HepG2 (cell line): ENCODE results near the gene LTB4R2. TPM values are rescaled to one million over a fixed set of nuclear protein-coding genes. Genes with fewer than 3 reads are reported as not detected.
A peak's percentile ranks its signal among the peaks of the same experiment; 100 is the strongest.

Experiments
- AHR ChIP-seq: IDR thresholded peaks from 2 replicates; pipeline ENCODE4 v1.6.1; 2018; ENCODE audit warnings: missing genetic modification reagents, missing compliant biosample characterization
- ARID2 ChIP-seq: sonication (generic); formaldehyde crosslinking; IDR thresholded peaks from 2 replicates; pipeline ENCODE4 v1.8.1; 2022; ENCODE audit warnings: mild to moderate bottlenecking, missing genetic modification reagents, borderline replicate concordance
- ARID5B ChIP-seq: IDR thresholded peaks from 2 replicates; pipeline ENCODE4 v1.4.0; 2020; ENCODE audit warnings: mild to moderate bottlenecking, missing genetic modification reagents
- FOSL1 ChIP-seq: sonication (generic); formaldehyde crosslinking; IDR thresholded peaks from 2 replicates; pipeline ENCODE4 v1.9.0; 2021; ENCODE audit warnings: missing genetic modification reagents, borderline replicate concordance
- FOXO1 ChIP-seq: sonication (generic); formaldehyde crosslinking; IDR thresholded peaks from 2 replicates; pipeline ENCODE4 v1.4.0; 2020; ENCODE audit warnings: missing genetic modification reagents
- HMGA1 ChIP-seq: sonication (generic); formaldehyde crosslinking; conservative IDR thresholded peaks from 2 replicates; pipeline ENCODE4 v1.4.0; 2020; ENCODE audit warnings: missing genetic modification reagents
- KDM2A ChIP-seq: sonication (generic); formaldehyde crosslinking; IDR thresholded peaks from 2 replicates; pipeline ENCODE4 v1.4.0; 2020; ENCODE audit warnings: low read depth, missing genetic modification reagents, borderline replicate concordance
- KLF6 ChIP-seq: IDR thresholded peaks from 2 replicates; pipeline ENCODE4 v1.8.0; 2016; ENCODE audit warnings: missing biosample characterization, missing genetic modification reagents
- KLF9 ChIP-seq: IDR thresholded peaks from 2 replicates; pipeline ENCODE4 v1.6.1; 2016; ENCODE audit warnings: low read depth
- MED8 ChIP-seq: sonication (generic); formaldehyde crosslinking; IDR thresholded peaks from 2 replicates; pipeline ENCODE4 v1.8.1; 2023; ENCODE audit warnings: mild to moderate bottlenecking, missing genetic modification reagents; ENCODE audit not compliant: insufficient replicate concordance
- NFKB2 ChIP-seq: sonication (generic); formaldehyde crosslinking; IDR thresholded peaks from 2 replicates; pipeline ENCODE4 v1.4.0; 2020; ENCODE audit warnings: missing genetic modification reagents, borderline replicate concordance
- NR2F6 ChIP-seq, 2 experiments: IDR thresholded peaks; 2 replicates each; pipeline ENCODE4 v1.6.1; 2016; ENCODE audit warnings: antibody characterized with exemption in 1 of 2, mild to moderate bottlenecking in 1 of 2
- RCOR2 ChIP-seq: IDR thresholded peaks from 2 replicates; pipeline ENCODE4 v1.6.1; 2016; ENCODE audit warnings: missing biosample characterization, missing genetic modification reagents
- RFX3 ChIP-seq: IDR thresholded peaks from 2 replicates; pipeline ENCODE4 v1.6.1; 2016; ENCODE audit warnings: missing biosample characterization, missing genetic modification reagents
- SRF ChIP-seq: IDR thresholded peaks from 2 replicates; pipeline ENCODE4 v1.6.1; 2011; ENCODE audit warnings: mild to moderate bottlenecking, low read depth, low read length, moderate library complexity
- SUZ12 ChIP-seq: fragments of 150-350 bp; IDR thresholded peaks from 2 replicates; pipeline ENCODE4 v1.6.1; 2014; ENCODE audit warnings: low read depth, low read length
- TGIF2 ChIP-seq: IDR thresholded peaks from 2 replicates; pipeline ENCODE4 v1.6.1; 2016; ENCODE audit warnings: control low read depth, missing compliant biosample characterization
- XRCC5 ChIP-seq: fragments of 200-400 bp; formaldehyde crosslinking; optimal IDR thresholded peaks from 2 replicates; pipeline ENCODE3; 2017; ENCODE audit warnings: mild to moderate bottlenecking, low read length
- ZNF282 ChIP-seq: fragments of 450-650 bp; IDR thresholded peaks from 2 replicates; pipeline ENCODE4 v1.6.1; 2018; ENCODE audit not compliant: partially characterized antibody
- ZNF552 ChIP-seq: sonication (generic); formaldehyde crosslinking; IDR thresholded peaks from 2 replicates; pipeline ENCODE4 v1.9.0; 2022; ENCODE audit warnings: missing genetic modification reagents, mild to moderate bottlenecking, borderline replicate concordance
- ZNF567 ChIP-seq: sonication (generic); formaldehyde crosslinking; IDR thresholded peaks from 2 replicates; pipeline ENCODE4 v1.8.1; 2023; ENCODE audit warnings: mild to moderate bottlenecking, missing genetic modification reagents, borderline replicate concordance
- ZSCAN22 ChIP-seq: sonication (generic); formaldehyde crosslinking; IDR thresholded peaks from 2 replicates; pipeline ENCODE4 v1.4.0; 2020; ENCODE audit warnings: mild to moderate bottlenecking, missing genetic modification reagents
- ZSCAN30 ChIP-seq: sonication (generic); formaldehyde crosslinking; IDR thresholded peaks from 2 replicates; pipeline ENCODE4 v1.5.0; 2020; ENCODE audit warnings: mild to moderate bottlenecking, missing genetic modification reagents
- polyA plus RNA-seq, 8 experiments: library from polyadenylated mRNA; depleted of rRNA in 3 of 8; stranded (reverse) in 7 of 8; unstranded in 1 of 8; fragments of >200 nt; fragmentation: Illumina TruSeq in 4 of 8; extraction: Trizol in 4 of 8; gene quantifications; 2 replicates each; pipeline versions ENCODE4 v1.2.1 to v1.2.3, GENCODE V29; 2011 to 2016; ENCODE audit warnings: low read depth in 4 of 8, missing spikeins in 1 of 8, mixed read lengths in 1 of 8; ENCODE audit not compliant: insufficient read depth in 1 of 8
- total RNA-seq, 5 experiments: library from RNA; depleted of rRNA; stranded (reverse); fragments of >200 nt; fragmentation: Illumina TruSeq; extraction: Trizol; gene quantifications; 2 replicates each; pipeline ENCODE4 v1.2.3, GENCODE V29; 2016; ENCODE audit warnings: low read depth in 1 of 5
- TF ChIP-seq, protein P1 (sequence below): sonication (generic); formaldehyde crosslinking; IDR thresholded peaks from 2 replicates; pipeline ENCODE4 v1.5.1; 2020; ENCODE audit warnings: missing genetic modification reagents, mild to moderate bottlenecking, borderline replicate concordance
- TF ChIP-seq, protein P2 (sequence below): IDR thresholded peaks from 2 replicates; pipeline ENCODE4 v1.6.1; 2016; ENCODE audit warnings: missing compliant biosample characterization, missing genetic modification reagents, borderline replicate concordance
- TF ChIP-seq, protein P3 (sequence below): sonication (generic); formaldehyde crosslinking; IDR thresholded peaks from 2 replicates; pipeline ENCODE4 v1.5.0; 2020; ENCODE audit warnings: missing genetic modification reagents

Gene LTB4R2
- total and polyA plus RNA-seq, 2 of the 13 experiments (the other 11 are each of a cell fraction or from before 2014, with no cell fraction given): 3.9 to 6.9 TPM

DNA sequence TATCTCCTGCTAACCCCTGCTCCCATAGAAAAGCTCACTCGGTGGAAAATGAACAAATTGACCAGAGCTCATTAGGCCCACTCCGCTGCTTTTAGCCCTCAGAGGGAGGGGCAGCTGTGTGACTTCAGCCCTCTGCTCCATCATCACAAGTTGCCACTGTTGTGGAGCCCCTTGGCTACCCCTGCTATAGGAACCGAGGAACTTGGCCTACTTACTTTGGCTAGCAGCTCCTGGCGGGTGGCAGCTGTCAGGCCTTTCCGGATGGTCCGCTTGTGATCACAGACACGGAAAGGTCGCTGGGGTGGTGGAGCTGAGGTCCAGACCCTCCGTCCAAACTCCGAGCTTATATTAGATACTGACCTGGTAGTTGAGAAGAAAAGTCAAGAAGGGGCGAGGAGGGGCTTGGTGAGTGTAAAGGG is 2.8 kb upstream of the LTB4R2 start (continued):
- TF ChIP-seq ZNF552 (CRISPR knock-in tag) (no peak), FOSL1 (CRISPR knock-in tag) (no peak), KLF9 (CRISPR knock-in tag) (no peak), RFX3 (CRISPR knock-in tag) (no peak), FOXO1 (CRISPR knock-in tag) (no peak), SUZ12 (0 out of 2 replicates have a peak, but pooled peaks have one; percentile 20), TGIF2 (0 out of 2 replicates have a peak, but pooled peaks have one; percentile 23), ZSCAN22 (CRISPR knock-in tag) (no peak), NR2F6 (IDR thresholded peaks at IDR 0.05) (no peak), NR2F6 (CRISPR knock-in tag; IDR thresholded peaks at IDR 0.05) (no peak), KLF6 (no peak), SRF (no peak), HMGA1 (CRISPR knock-in tag) (no peak), ARID2 (CRISPR knock-in tag) (no peak), KDM2A (CRISPR knock-in tag) (no peak), ZSCAN30 (no peak), NFKB2 (CRISPR knock-in tag) (no peak; the same call in 1 of the 2 replicates), ARID5B (CRISPR knock-in tag) (no peak), ZNF282 (no peak), AHR (CRISPR knock-in tag) (no peak), XRCC5 (no peak), RCOR2 (CRISPR knock-in tag) (no peak), ZNF567 (no peak; the same call in 1 of the 2 replicates), MED8 (no peak)
- TF ChIP-seq, protein P1, sequence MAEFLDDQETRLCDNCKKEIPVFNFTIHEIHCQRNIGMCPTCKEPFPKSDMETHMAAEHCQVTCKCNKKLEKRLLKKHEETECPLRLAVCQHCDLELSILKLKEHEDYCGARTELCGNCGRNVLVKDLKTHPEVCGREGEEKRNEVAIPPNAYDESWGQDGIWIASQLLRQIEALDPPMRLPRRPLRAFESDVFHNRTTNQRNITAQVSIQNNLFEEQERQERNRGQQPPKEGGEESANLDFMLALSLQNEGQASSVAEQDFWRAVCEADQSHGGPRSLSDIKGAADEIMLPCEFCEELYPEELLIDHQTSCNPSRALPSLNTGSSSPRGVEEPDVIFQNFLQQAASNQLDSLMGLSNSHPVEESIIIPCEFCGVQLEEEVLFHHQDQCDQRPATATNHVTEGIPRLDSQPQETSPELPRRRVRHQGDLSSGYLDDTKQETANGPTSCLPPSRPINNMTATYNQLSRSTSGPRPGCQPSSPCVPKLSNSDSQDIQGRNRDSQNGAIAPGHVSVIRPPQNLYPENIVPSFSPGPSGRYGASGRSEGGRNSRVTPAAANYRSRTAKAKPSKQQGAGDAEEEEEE (CRISPR knock-in tag): no peak; the same call in 1 of the 2 replicates
- TF ChIP-seq, protein P2, sequence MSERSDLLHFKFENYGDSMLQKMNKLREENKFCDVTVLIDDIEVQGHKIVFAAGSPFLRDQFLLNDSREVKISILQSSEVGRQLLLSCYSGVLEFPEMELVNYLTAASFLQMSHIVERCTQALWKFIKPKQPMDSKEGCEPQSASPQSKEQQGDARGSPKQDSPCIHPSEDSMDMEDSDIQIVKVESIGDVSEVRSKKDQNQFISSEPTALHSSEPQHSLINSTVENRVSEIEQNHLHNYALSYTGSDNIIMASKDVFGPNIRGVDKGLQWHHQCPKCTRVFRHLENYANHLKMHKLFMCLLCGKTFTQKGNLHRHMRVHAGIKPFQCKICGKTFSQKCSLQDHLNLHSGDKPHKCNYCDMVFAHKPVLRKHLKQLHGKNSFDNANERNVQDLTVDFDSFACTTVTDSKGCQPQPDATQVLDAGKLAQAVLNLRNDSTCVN (CRISPR knock-in tag): no peak
- TF ChIP-seq, protein P3, sequence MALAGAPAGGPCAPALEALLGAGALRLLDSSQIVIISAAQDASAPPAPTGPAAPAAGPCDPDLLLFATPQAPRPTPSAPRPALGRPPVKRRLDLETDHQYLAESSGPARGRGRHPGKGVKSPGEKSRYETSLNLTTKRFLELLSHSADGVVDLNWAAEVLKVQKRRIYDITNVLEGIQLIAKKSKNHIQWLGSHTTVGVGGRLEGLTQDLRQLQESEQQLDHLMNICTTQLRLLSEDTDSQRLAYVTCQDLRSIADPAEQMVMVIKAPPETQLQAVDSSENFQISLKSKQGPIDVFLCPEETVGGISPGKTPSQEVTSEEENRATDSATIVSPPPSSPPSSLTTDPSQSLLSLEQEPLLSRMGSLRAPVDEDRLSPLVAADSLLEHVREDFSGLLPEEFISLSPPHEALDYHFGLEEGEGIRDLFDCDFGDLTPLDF (CRISPR knock-in tag): no peak
